ENCODE data around the gene ACSL3. TPM values are rescaled to one million over a fixed set of nuclear protein-coding genes. Genes with fewer than 3 reads are reported as not detected.

The ACSL3 gene
- total and polyA plus RNA-seq, 2 experiments from 2014 or later, result 48.6 to 61.5 TPM

DNA sequence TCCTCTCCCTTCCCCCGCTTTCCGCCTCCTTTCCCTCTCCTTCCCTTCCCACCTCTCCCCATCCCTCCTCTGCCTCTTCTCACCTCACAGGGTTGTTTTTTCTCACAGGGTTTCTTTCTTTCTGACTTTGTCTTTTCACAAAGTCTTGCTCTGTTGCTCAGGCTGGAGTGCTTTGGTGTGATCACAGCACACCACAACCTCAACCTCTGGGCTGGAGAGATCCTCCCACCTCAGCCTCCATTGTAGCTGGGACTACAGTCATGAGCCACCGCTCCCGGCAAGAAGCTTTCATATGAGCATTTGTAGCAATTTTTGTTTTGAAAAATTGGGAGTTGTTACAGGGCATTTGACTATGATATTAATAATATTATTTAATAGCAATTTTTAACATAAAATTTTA, 32.9 kb downstream of the ACSL3 start:
- Histone ChIP-seq H3K79me2 (ENCODE audit: insufficient read depth) (peaks cover 75% of the 10 kb centered on the region), H3K36me3 (ENCODE audit: low read depth) (no peaks in the 10 kb centered on the region), H3K4me1 (ENCODE audit: insufficient read depth) (peaks cover 18% of the 10 kb centered on the region), H3K4me3 (no peak overlapping the region), H3K9me2 (ENCODE audit: insufficient read depth) (no peaks in the 10 kb centered on the region), H4K20me1 (ENCODE audit: insufficient read depth) (0 out of 2 replicates have a peak, but pooled peaks cover 4% of the 10 kb centered on the region), H3K27me3 (replicated peaks; ENCODE audit: insufficient read depth) (no peaks in the 10 kb centered on the region), H3K9me3 (ENCODE audit: low read depth) (no peaks in the 10 kb centered on the region), H3F3A (ENCODE audit: insufficient read depth) (peaks cover 11% of the 10 kb centered on the region; the same call in 1 of the 2 replicates), H3K4me2 (ENCODE audit: unreplicated experiment) (no peak overlapping the region), H2AFZ (no peak overlapping the region), H3K27ac (no peak overlapping the region), H3K9ac (no peak overlapping the region)
- in situ Hi-C loops (cut with MboI), result no loop called here
- 87 to 98% methylated on average over 4 of the region's 4 CpGs for WGBS, 2 experiments (ENCODE audit: low coverage in 1 of 2, low lambda C conversion rate in 2 of 2, missing lambda C conversion rate in 2 of 2)
- TF ChIP-seq EZH2 (IDR thresholded peaks at IDR 0.05; ENCODE audit: insufficient read depth, poor library complexity, severe bottlenecking), result no peak
- TF ChIP-seq EZH2phosphoT487 (IDR thresholded peaks at IDR 0.05; ENCODE audit: insufficient read depth, low read depth), result no peak
- no peak for DNase-seq

GRCh38 chr2:222895144-222895543, 34.3 kb downstream of the ACSL3 start:
- in situ Hi-C loops (cut with MboI), result no loop called here

GRCh38 chr2:222897898-222898297, 37.1 kb downstream of the ACSL3 start:
- Histone ChIP-seq H3K79me2 (ENCODE audit: insufficient read depth) (peaks cover 75% of the 10 kb centered on the region), H3K9ac (no peak overlapping the region), H3K4me1 (ENCODE audit: insufficient read depth) (peaks cover 10% of the 10 kb centered on the region; the same call in 1 of the 2 replicates), H4K20me1 (ENCODE audit: insufficient read depth) (0 out of 2 replicates have a peak, but pooled peaks cover 4% of the 10 kb centered on the region), H3K4me3 (no peak overlapping the region), H3K36me3 (ENCODE audit: low read depth) (no peaks in the 10 kb centered on the region), H3F3A (ENCODE audit: insufficient read depth) (peaks cover 2% of the 10 kb centered on the region; the same call in 1 of the 2 replicates), H3K4me2 (ENCODE audit: unreplicated experiment) (no peak overlapping the region), H2AFZ (no peak overlapping the region), H3K9me2 (ENCODE audit: insufficient read depth) (no peaks in the 10 kb centered on the region), H3K9me3 (ENCODE audit: low read depth) (no peaks in the 10 kb centered on the region), H3K27ac (no peak overlapping the region), H3K27me3 (replicated peaks; ENCODE audit: insufficient read depth) (no peaks in the 10 kb centered on the region)
- WGBS, 2 experiments (ENCODE audit: low coverage in 1 of 2, low lambda C conversion rate in 2 of 2, missing lambda C conversion rate in 2 of 2), result 100% methylated on average over 2 of the region's 3 CpGs
- in situ Hi-C loops (cut with MboI), result no loop called here
- TF ChIP-seq EZH2 (IDR thresholded peaks at IDR 0.05; ENCODE audit: insufficient read depth, poor library complexity, severe bottlenecking), result no peak
- TF ChIP-seq EZH2phosphoT487 (IDR thresholded peaks at IDR 0.05; ENCODE audit: insufficient read depth, low read depth), result no peak
- no peak for DNase-seq

More at GRCh38 chr2:222895144-222895543, 34.3 kb downstream of the ACSL3 start:
- H3K27me3 ChIP-seq (replicated peaks; ENCODE audit: insufficient read depth), result no peaks in the 10 kb centered on the region
- DNase-seq, result no peak
- peaks cover 75% of the 10 kb centered on the region for H3K79me2 ChIP-seq (ENCODE audit: insufficient read depth)
- H3K4me1 ChIP-seq (ENCODE audit: insufficient read depth), result peaks cover 23% of the 10 kb centered on the region
- no peak overlapping the region for H3K9ac ChIP-seq
- H2AFZ ChIP-seq, result no peak overlapping the region
- H3K27ac ChIP-seq, result no peak overlapping the region
- H3K9me3 ChIP-seq (ENCODE audit: low read depth), result no peaks in the 10 kb centered on the region
- no peaks in the 10 kb centered on the region for H3K9me2 ChIP-seq (ENCODE audit: insufficient read depth)
- H3K36me3 ChIP-seq (ENCODE audit: low read depth), result no peaks in the 10 kb centered on the region
- H3K4me3 ChIP-seq, result no peak overlapping the region
- 0 out of 2 replicates have a peak, but pooled peaks cover 4% of the 10 kb centered on the region for H4K20me1 ChIP-seq (ENCODE audit: insufficient read depth)
- no CpG with 5 or more reads among the region's 1 CpG for WGBS, 2 experiments (ENCODE audit: low coverage in 1 of 2, low lambda C conversion rate in 2 of 2, missing lambda C conversion rate in 2 of 2)
- TF ChIP-seq EZH2 (IDR thresholded peaks at IDR 0.05; ENCODE audit: insufficient read depth, poor library complexity, severe bottlenecking), result no peak
- no peak for TF ChIP-seq EZH2phosphoT487 (IDR thresholded peaks at IDR 0.05; ENCODE audit: insufficient read depth, low read depth)
- no peak overlapping the region for H3K4me2 ChIP-seq (ENCODE audit: unreplicated experiment)
- H3F3A ChIP-seq (ENCODE audit: insufficient read depth), result peaks cover 11% of the 10 kb centered on the region; the same call in 1 of the 2 replicates

- Histone ChIP-seq H2AFZ (no peak overlapping the region), H3K9me3 (ENCODE audit: low read depth) (no peaks in the 10 kb centered on the region), H3K4me3 (no peak overlapping the region), H4K20me1 (ENCODE audit: insufficient read depth) (0 out of 2 replicates have a peak, but pooled peaks cover 4% of the 10 kb centered on the region), H3K4me1 (ENCODE audit: insufficient read depth) (peaks cover 21% of the 10 kb centered on the region), H3K27me3 (replicated peaks; ENCODE audit: insufficient read depth) (no peaks in the 10 kb centered on the region), H3K79me2 (ENCODE audit: insufficient read depth) (peaks cover 69% of the 10 kb centered on the region), H3K4me2 (ENCODE audit: unreplicated experiment) (no peak overlapping the region), H3K36me3 (ENCODE audit: low read depth) (no peaks in the 10 kb centered on the region), H3K9me2 (ENCODE audit: insufficient read depth) (no peaks in the 10 kb centered on the region), H3F3A (ENCODE audit: insufficient read depth) (peaks cover 16% of the 10 kb centered on the region), H3K27ac (no peak overlapping the region), H3K9ac (no peak overlapping the region)
- WGBS, 2 experiments (ENCODE audit: low coverage in 1 of 2, low lambda C conversion rate in 2 of 2, missing lambda C conversion rate in 2 of 2), result 78 to 82% methylated on average over 17 of the region's 17 CpGs
- DNase-seq, result no peak
- TF ChIP-seq EZH2 (IDR thresholded peaks at IDR 0.05; ENCODE audit: insufficient read depth, poor library complexity, severe bottlenecking) (no peak), EZH2phosphoT487 (IDR thresholded peaks at IDR 0.05; ENCODE audit: insufficient read depth, low read depth) (no peak)
- in situ Hi-C loops (cut with MboI), result loop anchor here (10.0 kb wide), 1 partner anchor 205 kb away; no protein-coding TSS in a partner anchor
These were observed 38.8 kb downstream of the ACSL3 start for GRCh38 chr2:222899413-222900181.

All from GM23248 (cell line).